ENCODE results near the gene JADE2. TPM values are rescaled to one million over a fixed set of nuclear protein-coding genes. Genes with fewer than 3 reads are reported as not detected.

JADE2 gene
- total RNA-seq, 1 donor from 2014 or later, result 10.8 TPM

- no peak for TF ChIP-seq CTCF (conservative IDR thresholded peaks at IDR 0.05)
- H3K36me3 Mint-ChIP-seq, result peaks cover 45% of the 10 kb centered on the region
- peak overlapping the region; percentile 37 for H3K27ac Mint-ChIP-seq
- H3K4me3 Mint-ChIP-seq, result no peak overlapping the region
- H3K27me3 Mint-ChIP-seq, result no peaks in the 10 kb centered on the region
- DNase-seq (ENCODE audit: extremely low spot score, unreplicated experiment), result no peak
- H3K9me3 Mint-ChIP-seq, result no peaks in the 10 kb centered on the region
- H3K4me1 Mint-ChIP-seq (ENCODE audit: unreplicated experiment), result peaks cover 6% of the 10 kb centered on the region
Measured at GRCh38 chr5:134609232-134609851, 83.9 kb downstream of the JADE2 start.

- no peak overlapping the region for H3K4me3 Mint-ChIP-seq
Measured at GRCh38 chr5:134610725-134611124, 85.3 kb downstream of the JADE2 start.

GRCh38 chr5:134611515-134611914, 86.0 kb downstream of the JADE2 start:
- Mint-ChIP-seq H3K27ac (no peak overlapping the region), H3K4me3 (peak overlapping the region; percentile 18), H3K4me1 (ENCODE audit: unreplicated experiment) (peaks cover 6% of the 10 kb centered on the region), H3K27me3 (no peaks in the 10 kb centered on the region), H3K9me3 (no peaks in the 10 kb centered on the region), H3K36me3 (peaks cover 44% of the 10 kb centered on the region)
- TF ChIP-seq CTCF (conservative IDR thresholded peaks at IDR 0.05), result no peak
- no peak for DNase-seq (ENCODE audit: extremely low spot score, unreplicated experiment)

More at GRCh38 chr5:134610725-134611124, 85.3 kb downstream of the JADE2 start:
- no peaks in the 10 kb centered on the region for H3K27me3 Mint-ChIP-seq
- H3K36me3 Mint-ChIP-seq, result peaks cover 47% of the 10 kb centered on the region
- DNase-seq (ENCODE audit: extremely low spot score, unreplicated experiment), result no peak
- no peaks in the 10 kb centered on the region for H3K9me3 Mint-ChIP-seq
- peak overlapping the region; percentile 30 for H3K27ac Mint-ChIP-seq
- no peak for TF ChIP-seq CTCF (conservative IDR thresholded peaks at IDR 0.05)
- peaks cover 6% of the 10 kb centered on the region for H3K4me1 Mint-ChIP-seq (ENCODE audit: unreplicated experiment)

- TF ChIP-seq CTCF (conservative IDR thresholded peaks at IDR 0.05), result no peak
- Mint-ChIP-seq H3K27me3 (no peaks in the 10 kb centered on the region), H3K4me3 (no peak overlapping the region), H3K9me3 (no peaks in the 10 kb centered on the region), H3K4me1 (ENCODE audit: unreplicated experiment) (no peaks in the 10 kb centered on the region), H3K36me3 (peaks cover 39% of the 10 kb centered on the region), H3K27ac (no peak overlapping the region)
- DNase-seq (ENCODE audit: extremely low spot score, unreplicated experiment), result peak; percentile 10
Measured at GRCh38 chr5:134614450-134615085, 89.1 kb downstream of the JADE2 start.

GRCh38 chr5:134620634-134621033, 95.2 kb downstream of the JADE2 start:
- TF ChIP-seq CTCF (conservative IDR thresholded peaks at IDR 0.05), result no peak
- Mint-ChIP-seq H3K9me3 (no peaks in the 10 kb centered on the region), H3K27me3 (no peaks in the 10 kb centered on the region)

More at GRCh38 chr5:134620634-134621033, 95.2 kb downstream of the JADE2 start:
- H3K36me3 Mint-ChIP-seq, result peaks cover 15% of the 10 kb centered on the region
- no peak overlapping the region for H3K4me3 Mint-ChIP-seq
- H3K27ac Mint-ChIP-seq, result no peak overlapping the region
- H3K4me1 Mint-ChIP-seq (ENCODE audit: unreplicated experiment), result no peaks in the 10 kb centered on the region
- DNase-seq (ENCODE audit: extremely low spot score, unreplicated experiment), result peak; percentile 7
